HepG2 (cell line): ENCODE data around the gene PHIP. TPM values are rescaled to one million over a fixed set of nuclear protein-coding genes. Genes with fewer than 3 reads are reported as not detected.
A peak's percentile ranks its signal among the peaks of the same experiment; 100 is the strongest.

Source experiments
- CC2D1A ChIP-seq: sonication (generic); formaldehyde crosslinking; IDR thresholded peaks from 2 replicates; pipeline ENCODE4 v1.8.1; 2023; ENCODE audit warnings: mild to moderate bottlenecking, missing genetic modification reagents
- DMAP1 ChIP-seq: IDR thresholded peaks from 2 replicates; pipeline ENCODE4 v1.6.1; 2016
- KDM2A ChIP-seq: sonication (generic); formaldehyde crosslinking; IDR thresholded peaks from 2 replicates; pipeline ENCODE4 v1.4.0; 2020; ENCODE audit warnings: low read depth, missing genetic modification reagents, borderline replicate concordance
- KDM3A ChIP-seq: IDR thresholded peaks from 2 replicates; pipeline ENCODE4 v1.6.1; 2018; ENCODE audit warnings: low read depth, missing compliant biosample characterization
- KMT2A ChIP-seq: sonication (generic); formaldehyde crosslinking; IDR thresholded peaks from 2 replicates; pipeline ENCODE4 v1.4.0; 2020; ENCODE audit warnings: missing genetic modification reagents
- RELA ChIP-seq: sonication (generic); formaldehyde crosslinking; IDR thresholded peaks from 2 replicates; pipeline ENCODE4 v1.4.0; 2020; ENCODE audit warnings: missing genetic modification reagents
- SCMH1 ChIP-seq: sonication (generic); formaldehyde crosslinking; IDR thresholded peaks from 2 replicates; pipeline ENCODE4 v1.9.0; 2021; ENCODE audit warnings: missing genetic modification reagents, mild to moderate bottlenecking, borderline replicate concordance
- TSC22D2 ChIP-seq: sonication (generic); formaldehyde crosslinking; IDR thresholded peaks from 2 replicates; pipeline ENCODE4 v1.5.1; 2020; ENCODE audit warnings: missing genetic modification reagents, mild to moderate bottlenecking, borderline replicate concordance
- U2AF1 ChIP-seq: fragments of 200-400 bp; formaldehyde crosslinking; optimal IDR thresholded peaks from 2 replicates; pipeline ENCODE3; 2017; ENCODE audit warnings: mild to moderate bottlenecking, low read depth, low read length
- U2AF2 ChIP-seq: fragments of 200-400 bp; formaldehyde crosslinking; IDR thresholded peaks from 2 replicates; pipeline ENCODE4 v1.6.1; 2017; ENCODE audit warnings: low read depth, mild to moderate bottlenecking, low read length
- ZKSCAN1 ChIP-seq: fragments of 150-350 bp; IDR thresholded peaks from 2 replicates; pipeline ENCODE4 v1.6.1; 2014; ENCODE audit warnings: low read length
- ZNF160 ChIP-seq: sonication (generic); formaldehyde crosslinking; IDR thresholded peaks from 2 replicates; pipeline ENCODE4 v1.8.0; 2022; ENCODE audit warnings: mild to moderate bottlenecking, inconsistent platforms, missing genetic modification reagents
- ZNF317 ChIP-seq: sonication (generic); formaldehyde crosslinking; IDR thresholded peaks from 2 replicates; pipeline ENCODE4 v1.5.0; 2020; ENCODE audit warnings: mild to moderate bottlenecking, missing genetic modification reagents
- ZNF563 ChIP-seq: sonication (generic); formaldehyde crosslinking; IDR thresholded peaks from 2 replicates; pipeline ENCODE4 v1.8.0; 2022; ENCODE audit warnings: mild to moderate bottlenecking, moderate library complexity, missing genetic modification reagents
- ZNF704 ChIP-seq: sonication (generic); formaldehyde crosslinking; IDR thresholded peaks from 2 replicates; pipeline ENCODE4 v1.8.1; 2023; ENCODE audit warnings: mild to moderate bottlenecking, inconsistent platforms, moderate library complexity, missing genetic modification reagents, borderline replicate concordance
- polyA plus RNA-seq, 8 experiments: library from polyadenylated mRNA; depleted of rRNA in 3 of 8; stranded (reverse) in 7 of 8; unstranded in 1 of 8; fragments of >200 nt; fragmentation: Illumina TruSeq in 4 of 8; extraction: Trizol in 4 of 8; gene quantifications; 2 replicates each; pipeline versions ENCODE4 v1.2.1 to v1.2.3, GENCODE V29; 2011 to 2016; ENCODE audit warnings: low read depth in 4 of 8, missing spikeins in 1 of 8, mixed read lengths in 1 of 8; ENCODE audit not compliant: insufficient read depth in 1 of 8
- total RNA-seq, 5 experiments: library from RNA; depleted of rRNA; stranded (reverse); fragments of >200 nt; fragmentation: Illumina TruSeq; extraction: Trizol; gene quantifications; 2 replicates each; pipeline ENCODE4 v1.2.3, GENCODE V29; 2016; ENCODE audit warnings: low read depth in 1 of 5
- TF ChIP-seq, protein P1 (sequence below): sonication (generic); formaldehyde crosslinking; IDR thresholded peaks from 2 replicates; pipeline ENCODE4 v1.5.0; 2020; ENCODE audit warnings: mild to moderate bottlenecking, missing genetic modification reagents, borderline replicate concordance
- TF ChIP-seq, protein P2 (sequence below): sonication (generic); formaldehyde crosslinking; IDR thresholded peaks from 2 replicates; pipeline ENCODE4 v1.8.0; 2022; ENCODE audit warnings: missing genetic modification reagents, mild to moderate bottlenecking, inconsistent platforms, borderline replicate concordance

Gene PHIP
- total and polyA plus RNA-seq, 2 of the 13 experiments (the other 11 are each of a cell fraction or from before 2014, with no cell fraction given): 6.5 to 23.5 TPM

DNA sequence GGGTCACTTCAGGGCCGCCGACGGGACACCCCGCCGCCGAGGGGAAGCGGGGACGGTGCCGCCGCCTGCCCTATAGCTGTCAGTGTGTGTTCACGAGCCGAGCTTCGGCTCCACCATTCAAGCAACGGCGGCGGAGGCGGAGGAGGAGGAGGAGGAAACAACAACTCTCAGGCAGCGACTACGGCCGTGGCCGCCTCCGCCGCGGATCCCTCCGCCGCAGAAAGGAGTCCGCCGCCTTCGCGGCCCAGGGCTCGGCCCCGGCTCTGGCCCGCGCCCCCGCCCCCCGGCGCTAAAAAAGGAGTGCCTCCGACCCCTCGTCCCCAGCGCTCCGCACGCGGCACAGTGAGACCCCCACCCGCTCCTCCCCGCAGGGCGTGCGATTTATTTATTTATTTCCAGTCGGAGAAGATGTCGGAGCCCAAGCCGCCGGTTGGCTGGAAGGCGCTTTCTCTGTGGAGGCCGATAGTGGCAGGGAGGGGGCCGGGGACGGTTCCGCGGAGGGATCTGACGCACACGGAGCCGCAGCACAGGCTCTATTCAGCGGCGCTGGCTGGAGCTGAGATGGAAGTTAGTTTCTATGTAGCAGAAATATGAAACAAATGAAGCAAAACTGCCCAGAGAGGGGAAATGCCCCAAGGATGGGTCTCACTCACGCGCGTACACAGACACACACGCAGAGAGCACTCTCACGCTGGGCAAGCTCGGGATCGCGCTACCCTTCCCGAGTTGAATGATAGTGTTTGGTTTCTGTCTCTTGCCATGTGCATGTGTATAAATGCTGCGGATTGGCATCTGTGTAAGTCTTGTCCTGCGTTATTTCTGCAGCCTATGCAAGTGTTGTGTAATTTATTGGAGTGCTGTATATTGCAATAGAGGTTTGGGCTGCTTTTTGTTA, at the start of gene PHIP (continued):
- TF ChIP-seq, protein P1, sequence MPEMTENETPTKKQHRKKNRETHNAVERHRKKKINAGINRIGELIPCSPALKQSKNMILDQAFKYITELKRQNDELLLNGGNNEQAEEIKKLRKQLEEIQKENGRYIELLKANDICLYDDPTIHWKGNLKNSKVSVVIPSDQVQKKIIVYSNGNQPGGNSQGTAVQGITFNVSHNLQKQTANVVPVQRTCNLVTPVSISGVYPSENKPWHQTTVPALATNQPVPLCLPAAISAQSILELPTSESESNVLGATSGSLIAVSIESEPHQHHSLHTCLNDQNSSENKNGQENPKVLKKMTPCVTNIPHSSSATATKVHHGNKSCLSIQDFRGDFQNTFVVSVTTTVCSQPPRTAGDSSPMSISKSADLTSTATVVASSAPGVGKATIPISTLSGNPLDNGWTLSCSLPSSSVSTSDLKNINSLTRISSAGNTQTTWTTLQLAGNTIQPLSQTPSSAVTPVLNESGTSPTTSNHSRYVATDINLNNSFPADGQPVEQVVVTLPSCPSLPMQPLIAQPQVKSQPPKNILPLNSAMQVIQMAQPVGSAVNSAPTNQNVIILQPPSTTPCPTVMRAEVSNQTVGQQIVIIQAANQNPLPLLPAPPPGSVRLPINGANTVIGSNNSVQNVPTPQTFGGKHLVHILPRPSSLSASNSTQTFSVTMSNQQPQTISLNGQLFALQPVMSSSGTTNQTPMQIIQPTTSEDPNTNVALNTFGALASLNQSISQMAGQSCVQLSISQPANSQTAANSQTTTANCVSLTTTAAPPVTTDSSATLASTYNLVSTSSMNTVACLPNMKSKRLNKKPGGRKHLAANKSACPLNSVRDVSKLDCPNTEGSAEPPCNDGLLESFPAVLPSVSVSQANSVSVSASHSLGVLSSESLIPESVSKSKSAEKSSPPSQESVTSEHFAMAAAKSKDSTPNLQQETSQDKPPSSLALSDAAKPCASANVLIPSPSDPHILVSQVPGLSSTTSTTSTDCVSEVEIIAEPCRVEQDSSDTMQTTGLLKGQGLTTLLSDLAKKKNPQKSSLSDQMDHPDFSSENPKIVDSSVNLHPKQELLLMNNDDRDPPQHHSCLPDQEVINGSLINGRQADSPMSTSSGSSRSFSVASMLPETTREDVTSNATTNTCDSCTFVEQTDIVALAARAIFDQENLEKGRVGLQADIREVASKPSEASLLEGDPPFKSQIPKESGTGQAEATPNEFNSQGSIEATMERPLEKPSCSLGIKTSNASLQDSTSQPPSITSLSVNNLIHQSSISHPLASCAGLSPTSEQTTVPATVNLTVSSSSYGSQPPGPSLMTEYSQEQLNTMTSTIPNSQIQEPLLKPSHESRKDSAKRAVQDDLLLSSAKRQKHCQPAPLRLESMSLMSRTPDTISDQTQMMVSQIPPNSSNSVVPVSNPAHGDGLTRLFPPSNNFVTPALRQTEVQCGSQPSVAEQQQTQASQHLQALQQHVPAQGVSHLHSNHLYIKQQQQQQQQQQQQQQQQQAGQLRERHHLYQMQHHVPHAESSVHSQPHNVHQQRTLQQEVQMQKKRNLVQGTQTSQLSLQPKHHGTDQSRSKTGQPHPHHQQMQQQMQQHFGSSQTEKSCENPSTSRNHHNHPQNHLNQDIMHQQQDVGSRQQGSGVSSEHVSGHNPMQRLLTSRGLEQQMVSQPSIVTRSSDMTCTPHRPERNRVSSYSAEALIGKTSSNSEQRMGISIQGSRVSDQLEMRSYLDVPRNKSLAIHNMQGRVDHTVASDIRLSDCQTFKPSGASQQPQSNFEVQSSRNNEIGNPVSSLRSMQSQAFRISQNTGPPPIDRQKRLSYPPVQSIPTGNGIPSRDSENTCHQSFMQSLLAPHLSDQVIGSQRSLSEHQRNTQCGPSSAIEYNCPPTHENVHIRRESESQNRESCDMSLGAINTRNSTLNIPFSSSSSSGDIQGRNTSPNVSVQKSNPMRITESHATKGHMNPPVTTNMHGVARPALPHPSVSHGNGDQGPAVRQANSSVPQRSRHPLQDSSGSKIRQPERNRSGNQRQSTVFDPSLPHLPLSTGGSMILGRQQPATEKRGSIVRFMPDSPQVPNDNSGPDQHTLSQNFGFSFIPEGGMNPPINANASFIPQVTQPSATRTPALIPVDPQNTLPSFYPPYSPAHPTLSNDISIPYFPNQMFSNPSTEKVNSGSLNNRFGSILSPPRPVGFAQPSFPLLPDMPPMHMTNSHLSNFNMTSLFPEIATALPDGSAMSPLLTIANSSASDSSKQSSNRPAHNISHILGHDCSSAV (CRISPR knock-in tag): no peak
- TF ChIP-seq U2AF2: 0 out of 2 replicates have a peak, but pooled peaks have one; percentile 75
- TF ChIP-seq CC2D1A (CRISPR knock-in tag): no peak
- TF ChIP-seq ZNF317 (CRISPR knock-in tag): no peak
- TF ChIP-seq ZNF563 (CRISPR knock-in tag): peak; percentile 55
- peak; percentile 37 for TF ChIP-seq U2AF1
- no peak for TF ChIP-seq SCMH1 (CRISPR knock-in tag)
- peak; percentile 61; the same call in 1 of the 2 replicates for TF ChIP-seq KMT2A (CRISPR knock-in tag)
- TF ChIP-seq ZKSCAN1: no peak
- peak; percentile 84 for TF ChIP-seq DMAP1 (CRISPR knock-in tag)
- TF ChIP-seq TSC22D2 (CRISPR knock-in tag): peak; percentile 29; the same call in 1 of the 2 replicates
- TF ChIP-seq KDM2A (CRISPR knock-in tag): peak; percentile 93
- TF ChIP-seq KDM3A (CRISPR knock-in tag): peak; percentile 35; the same call in 1 of the 2 replicates
- peak; percentile 43 for TF ChIP-seq ZNF160 (CRISPR knock-in tag)
- no peak for TF ChIP-seq RELA
- TF ChIP-seq ZNF704 (CRISPR knock-in tag): peak; percentile 64; the same call in 1 of the 2 replicates
- TF ChIP-seq, protein P2, sequence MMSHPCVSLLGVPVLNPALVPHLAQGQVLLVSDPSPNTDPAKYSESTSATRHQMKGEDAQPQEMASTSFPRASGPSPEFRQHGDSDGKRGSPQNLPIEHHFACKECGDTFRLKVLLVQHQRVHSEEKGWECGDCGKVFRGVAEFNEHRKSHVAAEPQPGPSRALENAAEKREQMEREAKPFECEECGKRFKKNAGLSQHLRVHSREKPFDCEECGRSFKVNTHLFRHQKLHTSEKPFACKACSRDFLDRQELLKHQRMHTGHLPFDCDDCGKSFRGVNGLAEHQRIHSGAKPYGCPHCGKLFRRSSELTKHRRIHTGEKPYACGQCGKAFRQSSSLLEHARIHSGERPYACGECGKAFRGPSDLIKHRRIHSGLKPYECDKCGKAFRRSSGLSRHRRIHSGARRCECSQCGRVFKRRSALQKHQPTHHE (CRISPR knock-in tag): no peak
